T-helper 17 cell (primary cell): ENCODE data around the gene KPNA5. TPM values are rescaled to one million over a fixed set of nuclear protein-coding genes. Genes with fewer than 3 reads are reported as not detected.

ENCODE experiments used
- ATAC-seq: fragments of 150-1000 bp; cut with Tn5 transposase; 2 replicates; pipeline ENCODE4 v1.10.0; 2021; ENCODE audit warnings: mild to moderate bottlenecking, moderate library complexity
- DNase-seq, 3 donors: peaks; one replicate each; pipeline versions ENCODE4 v3.0.0 to v3.0.0-alpha.2; 2020 to 2021
- H3K9me3 ChIP-seq: one replicate; pipeline ENCODE4 v1.7.0; 2013; ENCODE audit warnings: low read length, mild to moderate bottlenecking; ENCODE audit not compliant: control insufficient read depth, poor library complexity, severe bottlenecking
- H3K27ac Mint-ChIP-seq: one replicate; pipeline ENCODE4 v1.8.0; 2022; ENCODE audit warnings: mild to moderate bottlenecking, moderate library complexity, mixed read lengths
- H3K27me3 Mint-ChIP-seq: one replicate; pipeline ENCODE4 v1.8.0; 2022; ENCODE audit warnings: mixed read lengths
- H3K36me3 Mint-ChIP-seq: one replicate; pipeline ENCODE4 v1.8.0; 2022; ENCODE audit warnings: low read depth, mixed read lengths
- H3K4me1 Mint-ChIP-seq: one replicate; pipeline ENCODE4 v1.8.0; 2022; ENCODE audit warnings: mild to moderate bottlenecking, mixed read lengths
- H3K4me3 Mint-ChIP-seq: one replicate; pipeline ENCODE4 v1.8.0; 2022; ENCODE audit warnings: mild to moderate bottlenecking, moderate library complexity, mixed read lengths
- total RNA-seq, 4 donors: library from RNA in 2 of 4; stranded (reverse) in 2 of 4; gene quantifications; one replicate each; pipeline ENCODE4 v1.2.3 and lab custom pipeline; 2022 to 2026

KPNA5 gene
- total RNA-seq, 2 donors from 2014 or later: 32.7 to 36.3 TPM

DNA sequence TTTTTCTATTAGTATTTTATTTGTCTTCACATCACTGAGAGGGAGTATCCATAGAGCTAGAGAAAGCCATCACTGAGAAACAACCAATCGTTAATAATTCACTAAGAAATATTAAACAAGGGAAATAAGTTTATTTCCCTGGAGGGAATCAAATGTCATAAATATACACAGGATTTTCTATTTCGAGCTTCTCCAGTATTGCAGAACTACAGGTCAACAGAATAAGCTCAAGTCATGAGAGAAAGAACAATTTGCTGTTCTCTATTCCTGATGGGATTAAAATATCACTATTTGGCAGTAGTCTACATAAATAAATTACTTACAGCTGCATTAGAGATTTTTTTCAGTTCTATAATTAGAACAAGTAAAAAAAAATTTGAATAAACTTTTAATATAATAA, 86.7 kb downstream of the KPNA5 start:
- H3K9me3 ChIP-seq: no peaks in the 10 kb centered on the region
- H3K36me3 Mint-ChIP-seq: peaks cover 10% of the 10 kb centered on the region
- H3K27ac Mint-ChIP-seq: no peak overlapping the region
- peaks cover 66% of the 10 kb centered on the region for H3K27me3 Mint-ChIP-seq
- H3K4me1 Mint-ChIP-seq: peaks cover 9% of the 10 kb centered on the region
- H3K4me3 Mint-ChIP-seq: no peak overlapping the region
- no peak for DNase-seq
- no peak for ATAC-seq

DNA sequence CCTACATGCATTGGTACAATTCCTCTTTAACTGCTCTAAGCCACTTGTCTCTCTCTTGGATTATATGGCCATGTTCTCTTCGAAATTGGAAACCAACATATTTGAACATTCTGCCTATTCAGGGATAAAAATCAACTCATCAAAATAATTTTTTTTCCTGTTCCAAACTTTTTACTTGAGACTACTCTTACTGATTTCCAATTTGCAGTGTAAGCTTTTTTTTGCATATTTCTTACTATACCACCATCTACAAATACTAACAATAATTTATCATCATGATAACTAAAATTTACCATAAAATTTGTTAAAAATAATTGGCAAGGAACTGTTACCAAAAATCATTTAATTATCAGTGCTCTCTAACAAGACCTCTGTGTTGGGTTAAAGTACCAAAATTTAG, 91.4 kb downstream of the KPNA5 start:
- Mint-ChIP-seq H3K4me1 (peaks cover 3% of the 10 kb centered on the region), H3K27me3 (peaks cover 35% of the 10 kb centered on the region), H3K4me3 (no peak overlapping the region), H3K27ac (no peak overlapping the region), H3K36me3 (no peaks in the 10 kb centered on the region)
- ATAC-seq: no peak
- H3K9me3 ChIP-seq: no peaks in the 10 kb centered on the region
- no peak for DNase-seq

DNA sequence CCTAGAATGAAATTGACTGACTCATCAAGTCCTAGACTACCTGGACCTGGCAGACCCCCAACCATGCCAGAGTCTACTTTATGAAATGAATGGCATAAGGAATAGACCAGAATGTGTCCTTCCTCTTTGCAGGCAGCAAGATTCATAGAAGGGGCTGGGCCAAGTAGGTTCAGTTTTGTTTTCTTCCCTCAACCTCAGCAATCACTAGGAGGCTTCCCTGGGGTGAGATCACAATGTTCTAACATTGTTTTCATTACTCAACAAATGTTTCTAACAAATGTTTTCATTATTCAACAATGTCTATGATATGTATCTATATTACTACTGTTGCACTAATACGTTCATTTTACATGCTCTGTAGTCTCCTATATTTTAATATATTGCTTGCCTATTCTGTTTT, 92.9 kb downstream of the KPNA5 start:
- no peaks in the 10 kb centered on the region for H3K36me3 Mint-ChIP-seq
- H3K27me3 Mint-ChIP-seq: peaks cover 25% of the 10 kb centered on the region
- ATAC-seq (no peak), DNase-seq (no peak)
- H3K4me3 Mint-ChIP-seq: no peak overlapping the region
- peaks cover 3% of the 10 kb centered on the region for H3K4me1 Mint-ChIP-seq
- H3K9me3 ChIP-seq: no peaks in the 10 kb centered on the region
- no peak overlapping the region for H3K27ac Mint-ChIP-seq

DNA sequence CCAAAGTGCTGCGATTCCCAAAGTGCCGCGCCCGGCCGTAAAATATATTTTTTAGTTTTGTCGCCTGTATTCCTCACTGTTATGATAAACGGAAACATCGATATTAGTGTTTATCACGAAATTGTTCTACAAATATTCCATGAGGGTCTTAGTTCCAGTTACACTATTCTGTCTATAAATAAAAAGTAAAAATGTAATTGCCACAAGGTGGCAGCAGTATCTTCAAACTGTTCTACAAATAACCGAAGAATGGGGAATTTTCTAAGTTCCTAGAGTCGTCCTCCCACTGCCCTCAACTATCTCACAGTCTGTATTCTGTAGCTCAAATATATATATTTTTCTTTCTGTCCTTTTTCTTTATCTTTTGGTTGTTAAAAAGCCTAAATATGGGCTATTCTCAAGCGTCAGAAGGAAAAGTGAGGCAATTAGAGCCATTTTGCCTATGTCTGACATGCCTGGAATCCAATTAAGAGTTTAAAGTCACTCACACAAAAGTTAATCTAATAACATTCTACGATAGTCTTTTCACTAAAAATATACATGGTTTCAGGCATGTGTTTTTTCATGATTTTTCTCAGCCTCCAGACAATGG, 98.7 kb downstream of the KPNA5 start:
- Mint-ChIP-seq H3K36me3 (no peaks in the 10 kb centered on the region), H3K4me1 (peaks cover 2% of the 10 kb centered on the region), H3K4me3 (no peak overlapping the region), H3K27me3 (peaks cover 16% of the 10 kb centered on the region), H3K27ac (no peak overlapping the region)
- DNase-seq (no peak), ATAC-seq (no peak)
- no peaks in the 10 kb centered on the region for H3K9me3 ChIP-seq

DNA sequence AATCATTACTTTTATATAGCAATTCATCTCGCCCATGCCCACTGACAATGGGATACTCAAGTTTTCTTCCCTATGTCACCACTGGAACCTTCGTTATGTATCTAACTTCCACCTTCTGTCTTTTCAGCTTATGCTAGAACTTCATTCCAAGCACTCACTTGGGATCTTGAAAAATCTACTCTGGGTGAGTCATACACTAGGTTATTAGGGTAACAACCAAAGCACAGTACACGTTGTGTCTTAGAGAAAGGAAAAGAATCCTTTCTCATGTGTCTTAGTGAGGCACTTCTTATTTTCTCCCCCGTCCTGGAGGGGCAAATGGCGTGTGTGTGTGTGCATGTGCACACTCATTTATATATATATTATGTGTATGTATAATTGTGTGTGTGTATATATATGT, 102.8 kb downstream of the KPNA5 start:
- DNase-seq (no peak), ATAC-seq (no peak)
- H3K9me3 ChIP-seq: no peaks in the 10 kb centered on the region
- peaks cover 38% of the 10 kb centered on the region for H3K27me3 Mint-ChIP-seq
- no peak overlapping the region for H3K27ac Mint-ChIP-seq
- no peak overlapping the region for H3K4me3 Mint-ChIP-seq
- H3K4me1 Mint-ChIP-seq: peaks cover 2% of the 10 kb centered on the region
- H3K36me3 Mint-ChIP-seq: no peaks in the 10 kb centered on the region

Other genes with a start within 250 kb of the KPNA5 start
- gene CALHM6, start 219.8 kb upstream of the KPNA5 start, total RNA-seq: 1 to 10 TPM; 3.2 to 6.5 TPM
- gene CALHM5, start 169.6 kb upstream of the KPNA5 start, total RNA-seq: under 1 TPM in 1 of 2 donors, not detected in 1; 0.65 TPM
- 1 to 10 TPM in 1 of 2 donors, not detected in 1; 3.5 TPM for gene TRAPPC3L, start 135.5 kb upstream of the KPNA5 start, total RNA-seq
- not detected for gene CALHM4, start 127.5 kb upstream of the KPNA5 start, total RNA-seq
- 10 to 100 TPM; 44.0 to 48.2 TPM for gene RWDD1, start 109.7 kb upstream of the KPNA5 start, total RNA-seq
- gene RSPH4A, start 64.7 kb upstream of the KPNA5 start, total RNA-seq: under 1 TPM; 0.60 to 0.67 TPM
- 10 to 100 TPM; 12.9 to 18.0 TPM for gene ZUP1, start 12.4 kb upstream of the KPNA5 start, total RNA-seq
- gene FAM162B, start 84.5 kb downstream of the KPNA5 start, total RNA-seq: not detected
- gene GPRC6A, start 147.9 kb downstream of the KPNA5 start, total RNA-seq: not detected
- not detected for gene RFX6, start 196.0 kb downstream of the KPNA5 start, total RNA-seq